Neural crest cell (in vitro differentiated cells): Measurements from ENCODE around the gene SV2B. TPM values are rescaled to one million over a fixed set of nuclear protein-coding genes. Genes with fewer than 3 reads are reported as not detected.

Experiments used
- DNase-seq: peaks from one replicate; pipeline ENCODE4 v3.0.0; 2021; ENCODE audit warnings: low read depth, mixed read lengths, low spot score
- H3K27ac Mint-ChIP-seq: one replicate; pipeline ENCODE4 v1.8.0; 2021; ENCODE audit warnings: mild to moderate bottlenecking, mixed read lengths; ENCODE audit not compliant: unreplicated experiment
- H3K27me3 Mint-ChIP-seq: 2 replicates; pipeline ENCODE4 v1.8.0; 2021; ENCODE audit warnings: low read depth, mild to moderate bottlenecking, mixed read lengths
- H3K36me3 Mint-ChIP-seq: 2 replicates; pipeline ENCODE4 v1.8.0; 2021; ENCODE audit warnings: low read depth, mild to moderate bottlenecking, mixed read lengths
- H3K4me1 Mint-ChIP-seq: 2 replicates; pipeline ENCODE4 v1.8.0; 2021; ENCODE audit warnings: mixed read lengths
- H3K4me3 Mint-ChIP-seq: one replicate; pipeline ENCODE4 v1.8.0; 2021; ENCODE audit warnings: mild to moderate bottlenecking, mixed read lengths
- H3K9me3 Mint-ChIP-seq: 2 replicates; pipeline ENCODE4 v1.8.0; 2021; ENCODE audit warnings: mixed read lengths
- total RNA-seq: library from RNA; stranded (reverse); gene quantifications from 2 replicates; pipeline ENCODE4 v1.2.1, GENCODE V29; 2021
- TF ChIP-seq, protein P1 (sequence below): fragments of 200-600 bp; sonication (generic); conservative IDR thresholded peaks from 2 replicates; pipeline ENCODE4 v1.5.0; 2021; ENCODE audit warnings: antibody characterized with exemption, mild to moderate bottlenecking

Gene SV2B
- total RNA-seq, 1 donor from 2014 or later: not detected

- peaks cover 55% of the 10 kb centered on the region for H3K27me3 Mint-ChIP-seq
Measured at GRCh38 chr15:91264651-91265351, 164.7 kb downstream of the SV2B start.

DNA sequence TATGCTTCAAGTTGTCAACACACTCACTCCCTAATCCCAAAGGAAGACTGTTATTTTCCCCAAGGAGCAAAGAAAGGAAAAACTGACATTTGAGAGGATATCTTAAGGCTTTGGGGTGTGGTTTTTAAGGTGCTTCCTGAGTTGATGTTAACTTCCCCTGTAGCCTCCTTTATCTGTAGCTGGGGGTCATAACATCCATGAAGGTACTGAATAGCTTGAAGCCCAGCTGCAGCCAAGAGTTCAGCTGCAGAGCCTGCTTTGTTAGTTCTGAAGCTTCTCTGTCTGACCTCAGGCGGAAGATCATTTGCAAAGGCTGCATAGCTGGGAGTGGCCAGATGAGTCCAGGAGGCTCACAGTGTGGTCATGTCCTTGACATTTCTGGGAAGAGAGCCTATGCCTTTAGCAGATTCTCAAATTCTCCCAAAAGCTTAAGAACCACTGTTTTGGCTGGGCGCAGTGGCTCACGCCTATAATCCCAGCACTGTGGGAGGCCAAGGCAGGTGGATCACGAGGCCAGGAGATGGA lies 165.4 kb downstream of the SV2B start:
- no peak overlapping the region for H3K27ac Mint-ChIP-seq
- no peaks in the 10 kb centered on the region for H3K36me3 Mint-ChIP-seq
- H3K4me3 Mint-ChIP-seq: no peak overlapping the region
- TF ChIP-seq, protein P1, sequence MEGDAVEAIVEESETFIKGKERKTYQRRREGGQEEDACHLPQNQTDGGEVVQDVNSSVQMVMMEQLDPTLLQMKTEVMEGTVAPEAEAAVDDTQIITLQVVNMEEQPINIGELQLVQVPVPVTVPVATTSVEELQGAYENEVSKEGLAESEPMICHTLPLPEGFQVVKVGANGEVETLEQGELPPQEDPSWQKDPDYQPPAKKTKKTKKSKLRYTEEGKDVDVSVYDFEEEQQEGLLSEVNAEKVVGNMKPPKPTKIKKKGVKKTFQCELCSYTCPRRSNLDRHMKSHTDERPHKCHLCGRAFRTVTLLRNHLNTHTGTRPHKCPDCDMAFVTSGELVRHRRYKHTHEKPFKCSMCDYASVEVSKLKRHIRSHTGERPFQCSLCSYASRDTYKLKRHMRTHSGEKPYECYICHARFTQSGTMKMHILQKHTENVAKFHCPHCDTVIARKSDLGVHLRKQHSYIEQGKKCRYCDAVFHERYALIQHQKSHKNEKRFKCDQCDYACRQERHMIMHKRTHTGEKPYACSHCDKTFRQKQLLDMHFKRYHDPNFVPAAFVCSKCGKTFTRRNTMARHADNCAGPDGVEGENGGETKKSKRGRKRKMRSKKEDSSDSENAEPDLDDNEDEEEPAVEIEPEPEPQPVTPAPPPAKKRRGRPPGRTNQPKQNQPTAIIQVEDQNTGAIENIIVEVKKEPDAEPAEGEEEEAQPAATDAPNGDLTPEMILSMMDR: no peak
- no peaks in the 10 kb centered on the region for H3K9me3 Mint-ChIP-seq
- H3K27me3 Mint-ChIP-seq: peaks cover 59% of the 10 kb centered on the region
- H3K4me1 Mint-ChIP-seq: peaks cover 5% of the 10 kb centered on the region
- DNase-seq: no peak

More at GRCh38 chr15:91264651-91265351, 164.7 kb downstream of the SV2B start:
- no peak for DNase-seq
- Mint-ChIP-seq H3K9me3 (no peaks in the 10 kb centered on the region), H3K36me3 (no peaks in the 10 kb centered on the region), H3K4me3 (no peak overlapping the region), H3K4me1 (peaks cover 5% of the 10 kb centered on the region), H3K27ac (no peak overlapping the region)
- TF ChIP-seq, protein P1: no peak

DNA sequence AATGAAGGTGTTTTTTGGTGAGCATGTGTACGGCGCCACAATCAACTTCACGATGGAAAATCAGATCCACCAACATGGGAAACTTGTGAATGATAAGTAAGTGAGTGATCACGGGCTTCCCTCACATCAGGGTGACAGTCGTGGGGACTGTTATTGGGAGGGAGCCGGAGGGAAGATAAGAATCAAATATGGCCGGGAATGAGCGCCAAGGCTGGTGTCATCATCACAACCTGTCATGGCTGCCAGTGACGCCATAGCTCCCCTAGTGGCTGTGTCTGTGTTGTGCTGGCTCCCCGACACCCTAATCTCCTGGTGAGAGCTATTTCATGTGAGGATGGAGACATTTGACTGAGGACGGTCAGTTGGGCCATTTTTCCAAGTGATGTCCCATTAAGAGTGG lies 168.5 kb downstream of the SV2B start:
- peaks cover 81% of the 10 kb centered on the region for H3K27me3 Mint-ChIP-seq

DNA sequence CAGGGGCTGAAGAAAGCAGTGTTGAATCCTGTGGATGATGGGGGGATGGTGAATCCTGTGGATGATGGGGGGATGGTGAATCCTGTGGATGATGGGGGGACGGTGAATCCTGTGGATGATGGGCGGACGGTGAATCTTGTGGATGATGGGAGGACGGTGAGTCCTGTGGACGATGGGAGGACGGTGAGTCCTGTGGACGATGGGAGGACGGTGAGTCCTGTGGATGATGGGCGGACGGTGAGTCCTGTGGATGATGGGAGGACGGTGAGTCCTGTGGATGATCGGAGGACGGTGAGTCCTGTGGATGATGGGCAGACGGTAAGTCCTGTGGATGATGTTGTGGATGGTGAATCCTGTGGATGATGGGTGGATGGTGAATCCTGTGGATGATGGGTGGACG lies 170.7 kb downstream of the SV2B start:
- TF ChIP-seq, protein P1: no peak
- Mint-ChIP-seq H3K9me3 (no peaks in the 10 kb centered on the region), H3K4me1 (peaks cover 5% of the 10 kb centered on the region), H3K36me3 (no peaks in the 10 kb centered on the region), H3K27me3 (peaks cover 84% of the 10 kb centered on the region), H3K4me3 (no peak overlapping the region), H3K27ac (no peak overlapping the region)
- DNase-seq: no peak

More for the DNA sequence above, 168.5 kb downstream of the SV2B start:
- H3K4me3 Mint-ChIP-seq: no peak overlapping the region
- no peaks in the 10 kb centered on the region for H3K9me3 Mint-ChIP-seq
- no peak for DNase-seq
- H3K4me1 Mint-ChIP-seq: peaks cover 10% of the 10 kb centered on the region
- TF ChIP-seq, protein P1: peak; percentile 49
- H3K27ac Mint-ChIP-seq: no peak overlapping the region
- no peaks in the 10 kb centered on the region for H3K36me3 Mint-ChIP-seq

DNA sequence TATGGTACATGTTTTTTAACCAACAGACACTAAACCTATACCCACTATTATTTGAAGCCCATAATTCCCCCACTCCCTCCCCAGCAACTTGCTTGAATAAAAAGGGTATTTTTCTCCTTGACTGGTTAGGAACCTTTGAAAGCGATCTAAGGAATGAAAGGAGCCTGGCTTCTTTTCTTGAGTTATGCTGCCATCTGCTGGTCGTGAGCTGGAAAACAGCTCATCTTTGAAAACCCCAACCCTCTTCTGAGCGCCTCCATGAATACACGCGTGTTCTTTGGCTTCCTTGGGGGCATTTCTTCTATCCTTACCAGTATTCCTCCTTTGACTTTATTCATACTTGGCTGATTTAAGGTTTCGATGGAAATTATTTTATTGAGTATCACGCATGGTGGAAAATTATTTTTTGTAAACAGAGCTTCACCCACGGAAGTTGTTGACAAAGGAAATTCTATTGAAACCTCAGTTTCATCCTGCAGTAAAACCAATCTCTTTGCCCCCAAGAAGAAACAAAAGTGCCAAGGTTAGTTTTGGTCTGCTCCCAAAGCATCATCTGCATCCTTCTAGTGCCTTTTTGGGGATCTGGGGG lies 171.6 kb downstream of the SV2B start:
- Mint-ChIP-seq H3K4me3 (no peak overlapping the region), H3K4me1 (peaks cover 5% of the 10 kb centered on the region), H3K27me3 (peaks cover 82% of the 10 kb centered on the region), H3K9me3 (peaks cover 4% of the 10 kb centered on the region), H3K36me3 (peaks cover 4% of the 10 kb centered on the region), H3K27ac (no peak overlapping the region)
- TF ChIP-seq, protein P1: peak; percentile 93
- DNase-seq: peak; percentile 72
